SU-DHL-6 (cell line): ENCODE results near the gene RNF166.

Experiments
- CTCF ChIP-seq: fragments of 200-600 bp; sonication (generic); IDR thresholded peaks from one replicate; pipeline ENCODE4 v1.5.1; 2017; ENCODE audit warnings: antibody characterized with exemption, mild to moderate bottlenecking, low read length, moderate library complexity; ENCODE audit not compliant: insufficient read depth, poor library complexity, severe bottlenecking
- EZH2phosphoT487 ChIP-seq: fragments of 200-600 bp; sonication (generic), shearing (Covaris generic); conservative IDR thresholded peaks from 2 replicates; pipeline ENCODE4 v1.6.1; 2018; ENCODE audit warnings: mild to moderate bottlenecking, antibody characterized with exemption, low read length, moderate library complexity, mixed read lengths

- no peak for TF ChIP-seq CTCF
- no peak for TF ChIP-seq EZH2phosphoT487
Measured at GRCh38 chr16:88684569-88685155, 21.5 kb downstream of the RNF166 start.
